BLaER1 (cell line): ENCODE results near the gene NTRK3.

Experiments used
- H3K27ac ChIP-seq: shearing (Covaris generic); formaldehyde crosslinking; 2 replicates; pipeline ENCODE4 v1.8.1; 2022
- H3K27me3 ChIP-seq: shearing (Covaris generic); formaldehyde crosslinking; 2 replicates; pipeline ENCODE4 v1.8.1; 2022
- H3K36me3 ChIP-seq: shearing (Covaris generic); formaldehyde crosslinking; 2 replicates; pipeline ENCODE4 v1.8.1; 2022
- H3K4me1 ChIP-seq: shearing (Covaris generic); formaldehyde crosslinking; 2 replicates; pipeline ENCODE4 v1.8.1; 2022
- H3K4me2 ChIP-seq: shearing (Covaris generic); formaldehyde crosslinking; 2 replicates; pipeline ENCODE4 v1.8.1; 2022
- H3K4me3 ChIP-seq: shearing (Covaris generic); formaldehyde crosslinking; 2 replicates; pipeline ENCODE4 v1.8.1; 2022
- H3K9ac ChIP-seq: shearing (Covaris generic); formaldehyde crosslinking; 2 replicates; pipeline ENCODE4 v1.8.1; 2022
- H3K9me3 ChIP-seq: shearing (Covaris generic); formaldehyde crosslinking; 2 replicates; pipeline ENCODE4 v1.8.1; 2022
- H4K20me1 ChIP-seq: shearing (Covaris generic); formaldehyde crosslinking; 2 replicates; pipeline ENCODE4 v1.8.1; 2022
- Cebpa-rat ChIP-seq: shearing (Covaris generic); IDR thresholded peaks from 2 replicates; pipeline ENCODE4 v1.8.1; 2022

The NTRK3 gene

GRCh38 chr15:88246081-88246480 is 10.5 kb downstream of the NTRK3 start:
- Histone ChIP-seq H3K9me3 (no peaks in the 10 kb centered on the region), H3K4me2 (peak overlapping the region; percentile 56), H3K9ac (no peak overlapping the region), H3K4me1 (peaks cover 34% of the 10 kb centered on the region), H3K27ac (no peak overlapping the region), H4K20me1 (no peaks in the 10 kb centered on the region), H3K4me3 (no peak overlapping the region), H3K27me3 (no peaks in the 10 kb centered on the region), H3K36me3 (no peaks in the 10 kb centered on the region)
- TF ChIP-seq Cebpa-rat, result no peak

- TF ChIP-seq Cebpa-rat, result no peak
- no peak overlapping the region for H3K4me3 ChIP-seq
- no peak overlapping the region for H3K27ac ChIP-seq
- no peaks in the 10 kb centered on the region for H3K9me3 ChIP-seq
- peaks cover 39% of the 10 kb centered on the region for H3K4me1 ChIP-seq
- H3K27me3 ChIP-seq, result no peaks in the 10 kb centered on the region
- H3K4me2 ChIP-seq, result no peak overlapping the region
- no peaks in the 10 kb centered on the region for H4K20me1 ChIP-seq
- no peak overlapping the region for H3K9ac ChIP-seq
- no peaks in the 10 kb centered on the region for H3K36me3 ChIP-seq
Measured at GRCh38 chr15:88243895-88244787, 12.4 kb downstream of the NTRK3 start.

- H4K20me1 ChIP-seq, result no peaks in the 10 kb centered on the region
- no peak for TF ChIP-seq Cebpa-rat
- H3K9me3 ChIP-seq, result no peaks in the 10 kb centered on the region
- no peaks in the 10 kb centered on the region for H3K27me3 ChIP-seq
- no peak overlapping the region for H3K27ac ChIP-seq
- H3K4me1 ChIP-seq, result peaks cover 34% of the 10 kb centered on the region
- H3K4me2 ChIP-seq, result no peak overlapping the region
- H3K36me3 ChIP-seq, result no peaks in the 10 kb centered on the region
- H3K4me3 ChIP-seq, result no peak overlapping the region
- no peak overlapping the region for H3K9ac ChIP-seq
Measured at GRCh38 chr15:88242586-88243555, 13.7 kb downstream of the NTRK3 start.

GRCh38 chr15:88241461-88241860 is 15.1 kb downstream of the NTRK3 start:
- Histone ChIP-seq H3K4me2 (peak overlapping the region; percentile 42), H3K36me3 (no peaks in the 10 kb centered on the region), H3K9me3 (no peaks in the 10 kb centered on the region), H3K9ac (no peak overlapping the region), H3K27me3 (no peaks in the 10 kb centered on the region), H3K4me1 (peaks cover 31% of the 10 kb centered on the region), H4K20me1 (no peaks in the 10 kb centered on the region), H3K27ac (no peak overlapping the region), H3K4me3 (no peak overlapping the region)
- TF ChIP-seq Cebpa-rat, result no peak

DNA sequence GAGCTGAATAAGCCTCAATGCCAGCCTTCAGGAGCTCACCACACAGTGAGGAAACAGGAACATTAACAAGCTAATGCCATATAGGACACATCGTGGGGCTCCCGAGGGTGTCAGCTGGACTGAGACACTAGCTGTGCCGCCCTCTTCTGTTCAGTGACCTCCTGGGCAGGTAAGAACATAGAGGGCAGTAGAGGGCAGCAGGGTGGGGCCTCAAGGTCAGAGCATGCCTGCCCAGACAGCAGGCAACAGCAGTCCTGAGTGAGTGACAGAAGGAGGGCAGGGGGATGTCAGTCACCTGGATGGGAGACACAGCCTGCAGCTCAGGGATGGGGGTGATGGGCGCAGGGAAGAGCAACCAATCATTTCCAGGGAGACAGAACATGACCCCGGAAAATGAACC is 15.5 kb downstream of the NTRK3 start:
- no peak for TF ChIP-seq Cebpa-rat
- no peak overlapping the region for H3K27ac ChIP-seq
- no peak overlapping the region for H3K4me3 ChIP-seq
- no peaks in the 10 kb centered on the region for H3K27me3 ChIP-seq
- H3K4me2 ChIP-seq, result peak overlapping the region; percentile 42
- H3K36me3 ChIP-seq, result no peaks in the 10 kb centered on the region
- no peaks in the 10 kb centered on the region for H3K9me3 ChIP-seq
- no peaks in the 10 kb centered on the region for H4K20me1 ChIP-seq
- H3K4me1 ChIP-seq, result peaks cover 27% of the 10 kb centered on the region
- no peak overlapping the region for H3K9ac ChIP-seq

DNA sequence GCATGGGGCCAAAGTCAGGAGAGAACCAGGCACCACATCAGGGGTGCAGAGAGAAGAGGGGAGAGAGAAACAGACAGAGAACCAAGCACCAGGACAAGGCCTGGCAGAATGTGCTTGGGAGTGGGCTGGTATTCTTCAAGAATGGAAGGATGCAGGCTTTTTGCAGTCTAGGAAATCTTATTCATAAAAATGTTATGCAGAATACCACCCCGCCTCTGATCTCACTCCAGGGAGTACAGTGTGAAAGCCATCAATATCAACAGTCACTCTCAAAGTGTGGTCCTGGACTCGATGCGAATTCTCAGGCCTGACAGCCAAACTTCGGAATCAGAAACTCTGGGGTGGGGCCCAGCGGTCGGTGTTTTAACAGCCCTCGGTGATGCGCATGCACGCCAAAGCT is 16.9 kb downstream of the NTRK3 start:
- no peaks in the 10 kb centered on the region for H3K9me3 ChIP-seq
- peaks cover 21% of the 10 kb centered on the region for H3K4me1 ChIP-seq
- H3K9ac ChIP-seq, result no peak overlapping the region
- H3K4me3 ChIP-seq, result no peak overlapping the region
- no peaks in the 10 kb centered on the region for H4K20me1 ChIP-seq
- H3K27ac ChIP-seq, result no peak overlapping the region
- no peaks in the 10 kb centered on the region for H3K27me3 ChIP-seq
- no peak for TF ChIP-seq Cebpa-rat
- no peaks in the 10 kb centered on the region for H3K36me3 ChIP-seq
- no peak overlapping the region for H3K4me2 ChIP-seq

GRCh38 chr15:88238618-88239430 is 17.7 kb downstream of the NTRK3 start:
- no peaks in the 10 kb centered on the region for H3K9me3 ChIP-seq
- H4K20me1 ChIP-seq, result no peaks in the 10 kb centered on the region
- no peak for TF ChIP-seq Cebpa-rat
- no peaks in the 10 kb centered on the region for H3K27me3 ChIP-seq
- H3K9ac ChIP-seq, result no peak overlapping the region
- H3K36me3 ChIP-seq, result no peaks in the 10 kb centered on the region
- peaks cover 21% of the 10 kb centered on the region for H3K4me1 ChIP-seq
- H3K27ac ChIP-seq, result no peak overlapping the region
- no peak overlapping the region for H3K4me3 ChIP-seq
- no peak overlapping the region for H3K4me2 ChIP-seq

- Histone ChIP-seq H4K20me1 (no peaks in the 10 kb centered on the region), H3K4me1 (no peaks in the 10 kb centered on the region), H3K4me3 (no peak overlapping the region), H3K4me2 (no peak overlapping the region), H3K27me3 (no peaks in the 10 kb centered on the region), H3K27ac (no peak overlapping the region), H3K9me3 (no peaks in the 10 kb centered on the region), H3K9ac (no peak overlapping the region), H3K36me3 (no peaks in the 10 kb centered on the region)
- no peak for TF ChIP-seq Cebpa-rat
Measured at GRCh38 chr15:88234711-88235110, 21.8 kb downstream of the NTRK3 start.

DNA sequence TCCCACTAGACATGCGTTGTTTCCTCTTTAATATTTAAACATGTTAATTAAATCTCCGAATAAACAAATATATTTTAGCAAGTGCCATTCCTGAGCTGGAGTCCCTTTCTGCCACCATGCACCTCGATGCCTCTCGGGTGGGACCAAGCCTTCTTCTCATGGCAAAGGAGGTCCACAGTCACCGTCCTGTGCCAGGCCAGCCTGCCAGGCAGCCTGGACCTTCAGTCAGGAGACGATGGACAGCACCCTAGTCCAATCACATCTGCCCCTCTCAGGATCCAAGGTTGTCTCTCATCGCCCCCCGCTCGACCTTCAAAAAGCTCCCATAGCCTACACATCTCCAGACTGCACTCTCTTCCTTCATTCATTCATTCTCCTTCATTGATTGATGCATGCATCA is 22.6 kb downstream of the NTRK3 start:
- TF ChIP-seq Cebpa-rat, result no peak
- H4K20me1 ChIP-seq, result no peaks in the 10 kb centered on the region
- no peak overlapping the region for H3K4me3 ChIP-seq
- no peaks in the 10 kb centered on the region for H3K36me3 ChIP-seq
- H3K27me3 ChIP-seq, result no peaks in the 10 kb centered on the region
- H3K4me1 ChIP-seq, result no peaks in the 10 kb centered on the region
- no peak overlapping the region for H3K4me2 ChIP-seq
- H3K9me3 ChIP-seq, result no peaks in the 10 kb centered on the region
- no peak overlapping the region for H3K9ac ChIP-seq
- no peak overlapping the region for H3K27ac ChIP-seq
